Tibial nerve (tissue), 4 donors: ENCODE measurements around the gene RAB24.

Source experiments
- CTCF ChIP-seq, 5 experiments: fragments of 200-600 bp in 3 of 5; fragments of 450-650 bp in 2 of 5; sonication (generic) in 3 of 5; IDR thresholded peaks; one replicate each; pipeline ENCODE4 v1.5.1; 2016 to 2019; ENCODE audit warnings: antibody characterized with exemption in 5 of 5, mild to moderate bottlenecking in 3 of 5, moderate library complexity in 2 of 5
- EP300 ChIP-seq, 2 donors: sonication (generic); formaldehyde crosslinking; IDR thresholded peaks; one replicate each; pipeline ENCODE4 v1.6.1; 2017; ENCODE audit warnings: antibody characterized with exemption in 2 of 2, mild to moderate bottlenecking in 1 of 2
- POLR2A ChIP-seq, 2 donors: fragments of 450-650 bp; IDR thresholded peaks; one replicate each; pipeline ENCODE4 v1.6.1; 2017; ENCODE audit warnings: antibody characterized with exemption in 2 of 2, mild to moderate bottlenecking in 2 of 2, moderate library complexity in 2 of 2

DNA sequence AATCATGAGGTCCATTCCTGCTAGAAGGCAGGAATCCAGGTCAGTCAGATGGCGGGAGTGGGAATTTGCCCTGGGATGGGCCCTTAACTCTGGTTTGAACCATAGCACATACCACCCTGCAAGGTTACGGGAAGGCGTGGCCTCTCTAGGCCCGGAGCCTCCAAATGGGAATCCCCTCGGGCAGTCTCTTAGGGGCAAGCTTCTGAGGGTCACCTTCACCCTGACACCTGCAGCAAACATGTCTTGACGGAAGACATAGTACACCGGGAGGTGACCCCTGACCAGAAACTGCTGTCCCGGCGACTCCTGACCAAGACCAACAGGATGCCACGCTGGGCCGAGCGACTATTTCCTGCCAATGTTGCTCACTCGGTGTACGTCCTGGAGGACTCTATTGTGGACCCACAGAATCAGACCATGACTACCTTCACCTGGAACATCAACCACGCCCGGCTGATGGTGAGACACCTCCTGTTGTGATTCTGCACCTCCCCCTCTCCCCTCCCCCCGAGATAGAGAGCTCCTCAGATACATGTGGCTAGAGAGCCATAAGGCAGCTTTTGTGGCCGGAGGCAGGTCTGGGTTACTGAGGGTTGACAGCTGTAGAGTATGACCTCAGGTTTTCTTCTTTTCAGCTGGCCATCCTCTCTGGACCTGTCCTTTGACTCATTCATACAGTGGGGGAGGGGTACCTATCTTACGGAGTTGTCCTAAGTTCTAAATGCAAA, 1.0 kb upstream of the RAB24 start:
- TF ChIP-seq POLR2A (IDR thresholded peaks at IDR 0.05) = no peak
- no peak for TF ChIP-seq CTCF (IDR thresholded peaks at IDR 0.05)
- no peak for TF ChIP-seq EP300 (IDR thresholded peaks at IDR 0.05)
